ENCODE data around the gene MADCAM1.
A peak's percentile ranks its signal among the peaks of the same experiment; 100 is the strongest.

MADCAM1 gene

GRCh38 chr19:534088-534487, 37.8 kb downstream of the MADCAM1 start:
- H3K27ac Mint-ChIP-seq, result no peak overlapping the region
- H3K4me1 Mint-ChIP-seq, result peaks cover 23% of the 10 kb centered on the region
- no peaks in the 10 kb centered on the region for H3K9me3 Mint-ChIP-seq
- no peak for DNase-seq
- H3K27me3 Mint-ChIP-seq, result no peaks in the 10 kb centered on the region
- peaks cover 12% of the 10 kb centered on the region for H3K36me3 Mint-ChIP-seq
- CTCF ChIA-PET, result interaction anchor here (1.3 to 7.9 kb wide), 2 partner anchors 10 to 24 kb away, joined by 3 to 71 read pairs; partner anchors contain the start of gene GZMM
- peak overlapping the region; percentile 91 for H3K4me3 Mint-ChIP-seq

- peaks cover 12% of the 10 kb centered on the region for H3K36me3 Mint-ChIP-seq
- DNase-seq, result no peak
- H3K27me3 Mint-ChIP-seq, result no peaks in the 10 kb centered on the region
- peaks cover 20% of the 10 kb centered on the region for H3K4me1 Mint-ChIP-seq
- no peaks in the 10 kb centered on the region for H3K9me3 Mint-ChIP-seq
- peak overlapping the region; percentile 56 for H3K4me3 Mint-ChIP-seq
- peak overlapping the region; percentile 75 for H3K27ac Mint-ChIP-seq
- CTCF ChIA-PET, result no interaction called here
Observed at GRCh38 chr19:535017-535835, 38.9 kb downstream of the MADCAM1 start.

GRCh38 chr19:536031-536880, 40.0 kb downstream of the MADCAM1 start:
- CTCF ChIA-PET, result no interaction called here
- Mint-ChIP-seq H3K9me3 (no peaks in the 10 kb centered on the region), H3K27me3 (no peaks in the 10 kb centered on the region), H3K4me3 (no peak overlapping the region), H3K27ac (no peak overlapping the region), H3K4me1 (peaks cover 15% of the 10 kb centered on the region), H3K36me3 (peaks cover 12% of the 10 kb centered on the region)
- no peak for DNase-seq

GRCh38 chr19:536881-537404, 40.7 kb downstream of the MADCAM1 start:
- Mint-ChIP-seq H3K9me3 (no peaks in the 10 kb centered on the region), H3K27ac (no peak overlapping the region), H3K36me3 (peaks cover 13% of the 10 kb centered on the region), H3K4me3 (no peak overlapping the region), H3K4me1 (peaks cover 15% of the 10 kb centered on the region), H3K27me3 (no peaks in the 10 kb centered on the region)
- CTCF ChIA-PET, result no interaction called here
- no peak for DNase-seq

GRCh38 chr19:538641-539428, 42.5 kb downstream of the MADCAM1 start:
- Mint-ChIP-seq H3K4me1 (peaks cover 13% of the 10 kb centered on the region), H3K27ac (no peak overlapping the region), H3K4me3 (no peak overlapping the region), H3K36me3 (peaks cover 11% of the 10 kb centered on the region), H3K27me3 (no peaks in the 10 kb centered on the region), H3K9me3 (no peaks in the 10 kb centered on the region)
- CTCF ChIA-PET, result interaction anchor here (0.6 kb wide), 1 partner anchor 42 kb away, joined by 3 read pairs; no protein-coding TSS in a partner anchor
- no peak for DNase-seq

GRCh38 chr19:539429-540030, 43.2 kb downstream of the MADCAM1 start:
- peaks cover 13% of the 10 kb centered on the region for H3K36me3 Mint-ChIP-seq
- DNase-seq, result no peak
- H3K9me3 Mint-ChIP-seq, result no peaks in the 10 kb centered on the region
- no peak overlapping the region for H3K27ac Mint-ChIP-seq
- CTCF ChIA-PET, result no interaction called here
- H3K4me1 Mint-ChIP-seq, result peaks cover 16% of the 10 kb centered on the region
- no peak overlapping the region for H3K4me3 Mint-ChIP-seq
- peaks cover 6% of the 10 kb centered on the region for H3K27me3 Mint-ChIP-seq

GRCh38 chr19:540867-541637, 44.8 kb downstream of the MADCAM1 start:
- peaks cover 21% of the 10 kb centered on the region for H3K4me1 Mint-ChIP-seq
- CTCF ChIA-PET, result no interaction called here
- no peak for DNase-seq
- no peaks in the 10 kb centered on the region for H3K9me3 Mint-ChIP-seq
- no peak overlapping the region for H3K4me3 Mint-ChIP-seq
- H3K27ac Mint-ChIP-seq, result no peak overlapping the region
- peaks cover 10% of the 10 kb centered on the region for H3K27me3 Mint-ChIP-seq
- H3K36me3 Mint-ChIP-seq, result peaks cover 12% of the 10 kb centered on the region

GRCh38 chr19:541699-542098, 45.4 kb downstream of the MADCAM1 start:
- H3K27ac Mint-ChIP-seq, result no peak overlapping the region
- no peak overlapping the region for H3K4me3 Mint-ChIP-seq
- H3K4me1 Mint-ChIP-seq, result peaks cover 21% of the 10 kb centered on the region

GRCh38 chr19:542173-542866, 46.0 kb downstream of the MADCAM1 start:
- CTCF ChIA-PET, result interaction anchor here (0.7 to 1.5 kb wide), 2 partner anchors 10 to 31 kb away, joined by 3 to 10 read pairs; partner anchors contain the start of gene CDC34
- Mint-ChIP-seq H3K4me1 (peaks cover 21% of the 10 kb centered on the region), H3K9me3 (no peaks in the 10 kb centered on the region), H3K36me3 (peaks cover 12% of the 10 kb centered on the region), H3K27ac (no peak overlapping the region), H3K4me3 (no peak overlapping the region), H3K27me3 (peaks cover 10% of the 10 kb centered on the region)
- DNase-seq, result no peak

More at GRCh38 chr19:541699-542098, 45.4 kb downstream of the MADCAM1 start:
- DNase-seq, result no peak
- Mint-ChIP-seq H3K27me3 (peaks cover 10% of the 10 kb centered on the region), H3K36me3 (peaks cover 12% of the 10 kb centered on the region), H3K9me3 (no peaks in the 10 kb centered on the region)
- CTCF ChIA-PET, result interaction anchor here (1.5 kb wide), 1 partner anchor 9 kb away, joined by 10 read pairs; the partner anchor contains the start of gene CDC34

GRCh38 chr19:543910-544608, 47.8 kb downstream of the MADCAM1 start, which contains the start of gene GZMM:
Gene GZMM, plus strand, starts transcription at chr19:544053. Its CDS starts 19 bp downstream, at chr19:544072.
- peaks cover 21% of the 10 kb centered on the region for H3K4me1 Mint-ChIP-seq
- peaks cover 11% of the 10 kb centered on the region for H3K36me3 Mint-ChIP-seq
- H3K27me3 Mint-ChIP-seq, result peaks cover 10% of the 10 kb centered on the region
- DNase-seq, result peak; percentile 86
- CTCF ChIA-PET, result interaction anchor here (0.9 to 1.1 kb wide), 2 partner anchors 10 to 12 kb away, joined by 3 read pairs; no protein-coding TSS in a partner anchor
- H3K27ac Mint-ChIP-seq, result peak within 1 kb of the TSS; percentile 90
- H3K9me3 Mint-ChIP-seq, result no peaks in the 10 kb centered on the region
- H3K4me3 Mint-ChIP-seq, result peak within 1 kb of the TSS; percentile 80

GRCh38 chr19:547117-547516, 50.8 kb downstream of the MADCAM1 start:
- CTCF ChIA-PET, result interaction anchor here (1.5 kb wide), 1 partner anchor 8 kb away, joined by 5 read pairs; no protein-coding TSS in a partner anchor
- Mint-ChIP-seq H3K4me3 (no peak overlapping the region), H3K27ac (no peak overlapping the region), H3K4me1 (peaks cover 23% of the 10 kb centered on the region), H3K36me3 (peaks cover 10% of the 10 kb centered on the region), H3K27me3 (peaks cover 17% of the 10 kb centered on the region), H3K9me3 (no peaks in the 10 kb centered on the region)
- DNase-seq, result no peak

Data from activated naive CD4-positive, alpha-beta T cell treated with anti-CD3 and anti-CD28 coated beads, Interleukin-2, amount 10 ng/mL, durations not matched to agents 7 days and 5 days (primary cell).